Muscle of leg (tissue), 11 donors: ENCODE measurements around the gene LYST. TPM values are rescaled to one million over a fixed set of nuclear protein-coding genes. Genes with fewer than 3 reads are reported as not detected.

Experiments used
- DNase-seq: peaks from one replicate; pipeline ENCODE4 v3.0.0; 2013
- H3K27ac ChIP-seq: one replicate; pipeline ENCODE4 v1.5.1; 2013; ENCODE audit warnings: mild to moderate bottlenecking, low read length, control low read depth
- H3K27me3 ChIP-seq: one replicate; pipeline ENCODE4 v1.6.1; 2013; ENCODE audit warnings: low read length; ENCODE audit not compliant: control insufficient read depth, insufficient read depth
- H3K36me3 ChIP-seq: one replicate; pipeline ENCODE4 v1.6.1; 2013; ENCODE audit warnings: low read length; ENCODE audit not compliant: control insufficient read depth, insufficient read depth
- H3K4me1 ChIP-seq: one replicate; pipeline ENCODE4 v1.6.1; 2013; ENCODE audit warnings: low read length; ENCODE audit not compliant: control insufficient read depth, insufficient read depth
- H3K4me3 ChIP-seq: one replicate; pipeline ENCODE4 v1.5.1; 2013; ENCODE audit warnings: low read length, control low read depth
- H3K9me3 ChIP-seq: replicated peaks from 2 replicates; pipeline ENCODE4 v1.6.1; 2013; ENCODE audit warnings: low read depth, low read length; ENCODE audit not compliant: control insufficient read depth
- WGBS: methylation state at CpG from one replicate; pipeline ENCODE4 v1.1.5; 2013; ENCODE audit warnings: missing lambda C conversion rate; ENCODE audit not compliant: insufficient coverage; 5-methylcytosine and 5-hydroxymethylcytosine counted together
- polyA plus RNA-seq, 8 donors: library from polyadenylated mRNA; unstranded; fragments of 120-200 nt; gene quantifications; one replicate each; pipeline versions ENCODE4 v1.2.1 to v1.2.3, GENCODE V29; 2013; ENCODE audit warnings: inconsistent platforms in 1 of 8, low replicate concordance in 1 of 8; ENCODE audit not compliant: insufficient read length in 8 of 8, insufficient read depth in 1 of 8
- total RNA-seq: library from RNA; stranded (reverse); fragments of 120-200 nt; gene quantifications from one replicate; pipeline ENCODE4 v1.2.4, GENCODE V29; 2013

LYST gene
- total and polyA plus RNA-seq, 9 donors, result 4.2 to 10.2 (median 5.5) TPM

GRCh38 chr1:235726557-235726956, 140.1 kb downstream of the LYST start:
- H3K4me3 ChIP-seq, result no peak overlapping the region
- H3K9me3 ChIP-seq, result no peaks in the 10 kb centered on the region
- no peaks in the 10 kb centered on the region for H3K27me3 ChIP-seq
- H3K4me1 ChIP-seq, result peaks cover 2% of the 10 kb centered on the region
- no CpG with 5 or more reads among the region's 1 CpG for WGBS
- no peak overlapping the region for H3K27ac ChIP-seq
- peaks cover 9% of the 10 kb centered on the region for H3K36me3 ChIP-seq
- DNase-seq, result no peak

DNA sequence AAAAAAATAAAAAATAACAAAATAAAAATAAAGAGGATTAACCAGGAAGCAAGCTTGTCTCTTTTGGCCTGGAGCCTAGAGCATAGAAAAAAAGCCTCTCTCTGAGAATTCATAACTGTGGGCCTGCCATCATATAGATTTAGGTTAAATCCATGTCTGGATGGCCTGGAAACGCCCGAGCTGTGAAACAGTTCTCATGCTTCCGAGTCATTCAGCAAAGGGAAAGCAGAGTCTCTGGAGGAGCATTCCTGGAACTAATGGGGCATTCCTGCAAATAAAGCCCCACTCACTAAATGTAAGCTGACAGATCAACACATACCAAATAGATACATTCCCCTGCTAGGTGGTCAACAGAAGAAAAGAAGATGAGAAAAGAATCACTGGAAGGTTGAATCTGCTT, 141.3 kb downstream of the LYST start:
- Histone ChIP-seq H3K4me3 (no peak overlapping the region), H3K27ac (no peak overlapping the region), H3K36me3 (peaks cover 9% of the 10 kb centered on the region), H3K27me3 (no peaks in the 10 kb centered on the region), H3K4me1 (peaks cover 2% of the 10 kb centered on the region), H3K9me3 (no peaks in the 10 kb centered on the region)
- no CpG with 5 or more reads among the region's 3 CpGs for WGBS
- DNase-seq, result peak; percentile 63

DNA sequence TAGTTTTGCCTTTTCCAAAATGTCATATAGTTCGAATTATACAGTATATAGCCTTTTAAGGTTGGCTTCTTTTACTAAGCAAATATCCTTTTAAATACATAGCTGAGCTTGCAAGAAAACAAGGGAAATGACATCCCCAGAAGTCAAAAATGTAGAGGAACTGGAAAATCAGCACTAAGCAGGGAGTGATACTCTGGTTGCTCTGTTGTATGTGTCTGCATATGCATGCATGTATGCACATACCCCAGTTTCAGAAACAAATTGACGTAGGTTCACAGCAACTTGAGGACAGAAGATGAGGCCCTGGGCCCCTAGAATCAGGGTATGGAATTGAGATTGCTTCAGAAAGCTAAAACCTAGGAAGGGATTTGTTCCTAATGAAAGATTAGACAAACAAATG, 142.0 kb downstream of the LYST start:
- DNase-seq, result peak; percentile 36
- Histone ChIP-seq H3K4me1 (peaks cover 2% of the 10 kb centered on the region), H3K4me3 (no peak overlapping the region), H3K36me3 (peaks cover 9% of the 10 kb centered on the region), H3K27ac (no peak overlapping the region), H3K27me3 (no peaks in the 10 kb centered on the region), H3K9me3 (no peaks in the 10 kb centered on the region)
- 100% methylated on average over 1 of the region's 2 CpGs for WGBS

DNA sequence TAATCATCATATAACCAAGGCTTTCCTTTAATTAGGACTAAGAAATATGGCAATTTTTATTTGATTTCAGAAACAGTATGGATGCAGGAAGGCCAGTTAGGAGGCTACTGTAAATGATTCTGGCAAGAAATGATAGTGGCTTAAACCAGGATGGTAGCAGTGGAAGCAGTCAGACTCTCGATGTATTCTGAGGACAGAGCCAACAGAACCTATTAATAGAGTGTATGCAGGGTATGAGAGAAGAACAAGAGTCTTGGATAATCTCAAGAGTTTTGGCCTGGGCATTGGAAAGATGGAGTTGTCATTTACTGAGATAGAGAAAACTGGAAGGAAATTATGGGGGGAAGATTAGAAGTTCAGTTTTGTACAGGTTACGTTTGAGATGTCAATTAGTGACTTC, 143.8 kb downstream of the LYST start:
- Histone ChIP-seq H3K4me1 (peaks cover 2% of the 10 kb centered on the region), H3K27me3 (no peaks in the 10 kb centered on the region), H3K4me3 (no peak overlapping the region), H3K27ac (no peak overlapping the region), H3K9me3 (no peaks in the 10 kb centered on the region), H3K36me3 (peaks cover 9% of the 10 kb centered on the region)
- 94% methylated on average over 2 of the region's 2 CpGs for WGBS
- DNase-seq, result no peak

GRCh38 chr1:235721982-235722381, 144.7 kb downstream of the LYST start:
- H3K4me1 ChIP-seq, result peaks cover 2% of the 10 kb centered on the region
- H3K27ac ChIP-seq, result no peak overlapping the region
- DNase-seq, result no peak
- peaks cover 12% of the 10 kb centered on the region for H3K36me3 ChIP-seq
- WGBS, result 84% methylated on average over 4 of the region's 4 CpGs
- no peak overlapping the region for H3K4me3 ChIP-seq
- no peaks in the 10 kb centered on the region for H3K27me3 ChIP-seq
- no peaks in the 10 kb centered on the region for H3K9me3 ChIP-seq

DNA sequence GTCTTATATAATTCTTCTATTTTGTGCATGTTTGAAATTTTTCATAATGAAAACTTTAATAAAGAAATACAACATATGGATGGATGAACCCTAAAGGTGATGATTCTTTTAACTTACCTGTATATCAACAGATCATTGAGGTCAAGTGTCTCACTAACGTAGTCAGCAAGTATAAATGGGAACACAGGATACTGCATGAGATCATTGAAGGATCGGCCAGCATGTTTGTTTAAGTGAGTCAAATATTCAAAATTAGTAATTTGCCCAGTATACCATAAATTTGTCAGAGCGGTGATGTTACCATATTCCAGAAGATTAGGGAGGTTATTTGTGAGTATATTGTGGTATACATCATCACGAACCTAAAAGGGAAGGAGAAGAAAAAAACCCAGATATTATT, 146.2 kb downstream of the LYST start:
- Histone ChIP-seq H3K27me3 (no peaks in the 10 kb centered on the region), H3K9me3 (no peaks in the 10 kb centered on the region), H3K4me1 (peaks cover 2% of the 10 kb centered on the region), H3K4me3 (no peak overlapping the region), H3K27ac (no peak overlapping the region), H3K36me3 (peaks cover 12% of the 10 kb centered on the region)
- no peak for DNase-seq
- no CpG with 5 or more reads among the region's 4 CpGs for WGBS

DNA sequence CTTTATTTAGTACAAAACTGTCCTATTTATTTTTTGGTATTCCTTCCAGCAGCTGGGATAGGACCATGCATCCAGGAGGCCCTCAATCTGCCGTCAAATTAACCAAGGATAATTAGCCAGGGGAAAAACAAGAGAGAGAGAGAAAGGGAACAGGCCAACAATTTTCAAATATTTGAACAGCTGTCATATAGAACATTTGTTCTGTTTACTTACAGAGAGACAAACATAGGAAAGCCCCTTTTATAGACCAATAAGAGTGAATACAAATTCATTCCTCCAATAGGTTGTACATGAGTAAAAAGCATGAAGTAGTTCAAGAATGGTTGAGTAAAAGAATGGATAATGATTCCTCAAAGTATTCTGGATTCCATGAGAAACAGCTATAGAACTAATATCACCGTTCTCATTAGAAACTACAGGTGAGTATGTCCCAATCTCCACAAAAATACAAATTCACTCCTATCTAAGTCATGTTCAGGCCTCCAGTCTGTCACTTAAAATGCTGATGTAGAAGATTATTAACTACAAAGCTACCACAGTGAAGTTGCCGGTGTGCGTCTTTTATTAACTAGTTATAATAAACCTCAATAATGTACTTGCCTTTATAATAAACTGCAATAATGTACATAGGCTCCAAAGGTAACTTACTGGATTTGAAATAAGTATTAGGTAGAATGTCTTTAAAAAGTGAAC, 152.4 kb downstream of the LYST start:
- no peaks in the 10 kb centered on the region for H3K9me3 ChIP-seq
- no peaks in the 10 kb centered on the region for H3K27me3 ChIP-seq
- no peaks in the 10 kb centered on the region for H3K4me1 ChIP-seq
- H3K27ac ChIP-seq, result no peak overlapping the region
- DNase-seq, result no peak
- peaks cover 3% of the 10 kb centered on the region for H3K36me3 ChIP-seq
- WGBS, result no CpG with 5 or more reads among the region's 4 CpGs
- no peak overlapping the region for H3K4me3 ChIP-seq

DNA sequence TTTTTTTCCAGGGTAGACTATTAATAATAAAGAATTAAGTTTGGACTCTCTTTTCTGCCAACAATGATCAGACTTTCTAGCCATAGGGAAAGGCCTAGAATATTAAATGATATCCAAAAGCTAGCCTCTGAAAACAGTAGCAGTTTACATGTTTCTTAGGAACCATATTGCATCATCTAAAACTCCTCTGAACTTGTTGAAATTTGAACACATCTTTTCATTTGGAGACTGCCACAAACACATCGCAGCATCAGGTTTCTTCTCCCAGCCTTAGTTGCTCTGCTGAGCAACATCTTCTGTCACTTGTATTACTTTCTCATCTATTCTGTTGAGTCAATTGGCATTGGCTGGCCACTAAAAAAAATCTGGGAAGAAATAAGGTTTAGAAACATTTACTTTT, 153.9 kb downstream of the LYST start:
- H3K4me3 ChIP-seq, result no peak overlapping the region
- DNase-seq, result no peak
- no peak overlapping the region for H3K27ac ChIP-seq
- no peaks in the 10 kb centered on the region for H3K27me3 ChIP-seq
- no CpG with 5 or more reads among the region's 1 CpG for WGBS
- H3K36me3 ChIP-seq, result peaks cover 11% of the 10 kb centered on the region
- H3K9me3 ChIP-seq, result no peaks in the 10 kb centered on the region
- no peaks in the 10 kb centered on the region for H3K4me1 ChIP-seq

- WGBS, result 49% methylated on average over 2 of the region's 3 CpGs
- Histone ChIP-seq H3K36me3 (peaks cover 11% of the 10 kb centered on the region), H3K27ac (no peak overlapping the region)
These were observed 156.0 kb downstream of the LYST start for GRCh38 chr1:235710687-235711086.

GRCh38 chr1:235709018-235709417, 157.7 kb downstream of the LYST start:
- DNase-seq, result no peak
- H3K4me3 ChIP-seq, result no peak overlapping the region
- WGBS, result no CpG with 5 or more reads among the region's 11 CpGs
- peaks cover 14% of the 10 kb centered on the region for H3K36me3 ChIP-seq
- no peaks in the 10 kb centered on the region for H3K4me1 ChIP-seq
- no peaks in the 10 kb centered on the region for H3K9me3 ChIP-seq
- no peaks in the 10 kb centered on the region for H3K27me3 ChIP-seq
- H3K27ac ChIP-seq, result no peak overlapping the region

More at GRCh38 chr1:235710687-235711086, 156.0 kb downstream of the LYST start:
- H3K4me1 ChIP-seq, result no peaks in the 10 kb centered on the region
- H3K27me3 ChIP-seq, result no peaks in the 10 kb centered on the region
- DNase-seq, result peak; percentile 20
- H3K4me3 ChIP-seq, result no peak overlapping the region
- no peaks in the 10 kb centered on the region for H3K9me3 ChIP-seq
